C4-2B (cell line): Measurements from ENCODE around the gene CEBPE.
A peak's percentile ranks its signal among the peaks of the same experiment; 100 is the strongest.

Experiments used
- H3K27ac ChIP-seq: fragments of 450-650 bp; 2 replicates; pipeline ENCODE4 v1.5.1; 2017
- CTCF ChIP-seq: fragments of 450-650 bp; conservative IDR thresholded peaks from 2 replicates; pipeline ENCODE4 v1.5.1; 2017; ENCODE audit warnings: mild to moderate bottlenecking
- ZFX ChIP-seq: fragments of 450-650 bp; IDR thresholded peaks from 2 replicates; pipeline ENCODE4 v1.6.1; 2017

The CEBPE gene

GRCh38 chr14:23125933-23126524 is 7.0 kb upstream of the CEBPE start:
- TF ChIP-seq ZFX (no peak), CTCF (no peak)
- no peak overlapping the region for H3K27ac ChIP-seq

GRCh38 chr14:23125011-23125410 is 6.0 kb upstream of the CEBPE start:
- TF ChIP-seq ZFX (no peak), CTCF (no peak)
- H3K27ac ChIP-seq, result no peak overlapping the region

- TF ChIP-seq CTCF, result no peak
- no peak for TF ChIP-seq ZFX
- H3K27ac ChIP-seq, result no peak overlapping the region
Observed at GRCh38 chr14:23124337-23124954, 5.4 kb upstream of the CEBPE start.

- H3K27ac ChIP-seq, result 0 out of 2 replicates have a peak overlapping the region, but pooled peaks have one; percentile 4
Observed at GRCh38 chr14:23123419-23123818, 4.4 kb upstream of the CEBPE start.

GRCh38 chr14:23122086-23122485 is 3.0 kb upstream of the CEBPE start:
- TF ChIP-seq ZFX, result no peak
- TF ChIP-seq CTCF, result no peak
- H3K27ac ChIP-seq, result no peak overlapping the region

More at GRCh38 chr14:23123419-23123818, 4.4 kb upstream of the CEBPE start:
- TF ChIP-seq ZFX (no peak), CTCF (no peak)

- no peak overlapping the region for H3K27ac ChIP-seq
- TF ChIP-seq CTCF (no peak), ZFX (no peak)
Observed at GRCh38 chr14:23121361-23121771, 2.3 kb upstream of the CEBPE start.

GRCh38 chr14:23120541-23121251 is 1.6 kb upstream of the CEBPE start:
- TF ChIP-seq CTCF (peak; percentile 99), ZFX (no peak)
- H3K27ac ChIP-seq, result no peak overlapping the region
